Lung (tissue), 12 donors: ENCODE results near the gene ACACA. TPM values are rescaled to one million over a fixed set of nuclear protein-coding genes. Genes with fewer than 3 reads are reported as not detected.
A peak's percentile ranks its signal among the peaks of the same experiment; 100 is the strongest.

ENCODE experiments used
- ATAC-seq: fragments of 200-7000 bp; cut with Tn5 transposase; one replicate; pipeline ENCODE4 v1.9.1; 2020; ENCODE audit warnings: moderate number of reproducible peaks; ENCODE audit not compliant: insufficient read depth, low FRiP score
- DNase-seq, 3 donors: peaks; one replicate each; pipeline ENCODE4 v3.0.0-alpha.2; 2013 to 2017
- H3K27ac ChIP-seq, 2 donors: one replicate each; pipeline ENCODE4 v1.5.1; 2013; ENCODE audit warnings: mild to moderate bottlenecking in 2 of 2, moderate library complexity in 2 of 2, control low read depth in 1 of 2, inconsistent platforms in 1 of 2, low read depth in 1 of 2, low read length in 1 of 2
- H3K27me3 ChIP-seq, 3 donors: one replicate each; pipeline ENCODE4 v1.5.1; 2013; ENCODE audit warnings: low read length in 2 of 3; ENCODE audit not compliant: control insufficient read depth in 3 of 3, insufficient read depth in 3 of 3
- H3K36me3 ChIP-seq, 4 donors: one replicate each; pipeline ENCODE4 v1.5.1; 2013; ENCODE audit warnings: low read length in 4 of 4, mild to moderate bottlenecking in 1 of 4, moderate library complexity in 1 of 4; ENCODE audit not compliant: control insufficient read depth in 4 of 4, insufficient read depth in 4 of 4
- H3K4me1 ChIP-seq, 5 donors: one replicate each; pipeline ENCODE4 v1.5.1; 2013; ENCODE audit warnings: low read length in 5 of 5, mild to moderate bottlenecking in 2 of 5, moderate library complexity in 1 of 5; ENCODE audit not compliant: control insufficient read depth in 5 of 5, insufficient read depth in 5 of 5
- H3K4me3 ChIP-seq: one replicate; pipeline ENCODE4 v1.5.1; 2013; ENCODE audit warnings: mild to moderate bottlenecking, control low read depth, moderate library complexity
- H3K9ac ChIP-seq, 2 donors: one replicate each; pipeline ENCODE4 v1.5.1; 2013; ENCODE audit warnings: low read length in 2 of 2, control low read depth in 1 of 2; ENCODE audit not compliant: insufficient read depth in 1 of 2
- H3K9me3 ChIP-seq, 4 donors: one replicate each; pipeline ENCODE4 v1.5.1; 2013; ENCODE audit warnings: low read length in 3 of 4, mild to moderate bottlenecking in 1 of 4, moderate library complexity in 1 of 4; ENCODE audit not compliant: control insufficient read depth in 4 of 4, insufficient read depth in 3 of 4
- CTCF ChIP-seq: IDR thresholded peaks from 2 replicates; pipeline ENCODE4 v1.5.1; 2012; ENCODE audit warnings: mild to moderate bottlenecking; ENCODE audit errors: control extremely low read depth, extremely low read depth
- WGBS, 2 donors: extraction: QIAGEN DNeasy Blood & Tissue Kit; methylation state at CpG; one replicate each; pipeline ENCODE4 v1.1.7; 2013; 5-methylcytosine and 5-hydroxymethylcytosine counted together
- polyA plus RNA-seq, 2 donors: library from polyadenylated mRNA; stranded (reverse); fragments of 200-250 nt; gene quantifications; one replicate each; pipeline ENCODE4 v1.2.1, GENCODE V29; 2013
- total RNA-seq, 2 donors: library from RNA; depleted of rRNA in 1 of 2; stranded (reverse); fragments of >200 nt in 1 of 2; gene quantifications; one replicate each; pipeline ENCODE4 v1.2.1, GENCODE V29; 2014 to 2021
- donor health status: control.
- donor health status: control.
- donor health status: Bipolar disorder and iron deficiency.
- donor health status: healthy.
- donor health status: DM: yes; HTN: yes; CAD: no.

Gene ACACA
- total and polyA plus RNA-seq, 4 donors, result 26.0 to 111 (median 55.6) TPM

GRCh38 chr17:37123941-37124820 lies 282.5 kb downstream of the ACACA start:
- TF ChIP-seq CTCF, result no peak

GRCh38 chr17:37123386-37123785 lies 283.2 kb downstream of the ACACA start:
- ATAC-seq (no peak), DNase-seq (no peak)
- Histone ChIP-seq H3K9me3 (no peaks in the 10 kb centered on the region), H3K4me1 (peaks cover 0 to 25% (median 4%) of the 10 kb centered on the region in 5 donors), H3K27ac (no peak overlapping the region), H3K9ac (no peak overlapping the region), H3K36me3 (peaks cover 5 to 19% (median 12%) of the 10 kb centered on the region in 4 donors), H3K27me3 (no peaks in the 10 kb centered on the region), H3K4me3 (no peak overlapping the region)
- no peak for TF ChIP-seq CTCF
- whole genome bisulfite sequencing, 2 donors, result 78 to 81% methylated on average over 1 of the region's 1 CpG

More at GRCh38 chr17:37123941-37124820, 282.5 kb downstream of the ACACA start:
- no peak overlapping the region for H3K4me3 ChIP-seq
- peak in 2 of 3 donors; percentile 45 to 71 for DNase-seq
- no peak overlapping the region for H3K27ac ChIP-seq
- H3K9ac ChIP-seq, result no peak overlapping the region
- no peak for ATAC-seq
- no peaks in the 10 kb centered on the region for H3K27me3 ChIP-seq
- H3K9me3 ChIP-seq, result no peaks in the 10 kb centered on the region
- 50 to 64% methylated on average over 7 of the region's 7 CpGs for WGBS, 2 donors
- H3K36me3 ChIP-seq, result peaks cover 5 to 26% (median 12%) of the 10 kb centered on the region in 4 donors
- peaks cover 0 to 17% (median 3%) of the 10 kb centered on the region in 5 donors for H3K4me1 ChIP-seq

- no peak overlapping the region for H3K9ac ChIP-seq
- H3K4me1 ChIP-seq, result peaks cover 0 to 38% (median 4%) of the 10 kb centered on the region in 5 donors
- H3K9me3 ChIP-seq, result no peaks in the 10 kb centered on the region
- no peak overlapping the region for H3K4me3 ChIP-seq
- DNase-seq (no peak), ATAC-seq (no peak)
- peaks cover 5 to 17% (median 12%) of the 10 kb centered on the region in 4 donors for H3K36me3 ChIP-seq
- WGBS, 2 donors, result 97 to 99% methylated on average over 2 of the region's 2 CpGs
- no peaks in the 10 kb centered on the region for H3K27me3 ChIP-seq
- H3K27ac ChIP-seq, result no peak overlapping the region
- no peak for TF ChIP-seq CTCF
Observed at GRCh38 chr17:37121616-37122015, 285.0 kb downstream of the ACACA start.
